Activated CD4-positive, alpha-beta T cell treated with anti-CD3 and anti-CD28 coated beads, Interleukin-2, amount 50 U/mL, for 48 hours (primary cell): ENCODE data around the gene GLUL.
"Not testable (repeated sequence)": the region's sequence is repeated elsewhere in the genome, so short reads cannot be mapped to it uniquely, and the experiment has no call there.

Source experiments
- DNase-seq, 2 experiments: peaks; one replicate each; pipeline ENCODE4 v3.0.0-alpha.2; 2020

Gene GLUL

DNA sequence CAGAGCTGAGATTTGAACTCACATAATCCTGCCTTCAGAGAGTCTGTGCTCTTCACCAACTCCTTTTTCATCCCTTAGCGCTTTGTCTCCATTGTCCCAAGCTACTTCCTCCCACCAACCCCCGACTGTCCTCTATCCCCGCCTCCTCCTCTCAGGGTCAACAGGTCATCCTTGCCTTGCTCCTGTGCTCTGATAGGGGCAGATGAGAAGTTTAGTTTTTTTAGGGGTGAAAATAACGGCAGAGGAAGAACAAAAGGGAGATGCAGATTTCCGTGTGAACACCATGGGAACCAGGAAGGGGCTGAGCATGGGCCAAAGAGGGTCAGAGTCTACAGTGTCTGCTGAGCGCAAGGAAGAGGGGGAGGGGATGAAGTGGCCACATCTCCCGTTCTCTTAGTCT, 31.9 kb downstream of the GLUL start:
- no peak for DNase-seq

DNA sequence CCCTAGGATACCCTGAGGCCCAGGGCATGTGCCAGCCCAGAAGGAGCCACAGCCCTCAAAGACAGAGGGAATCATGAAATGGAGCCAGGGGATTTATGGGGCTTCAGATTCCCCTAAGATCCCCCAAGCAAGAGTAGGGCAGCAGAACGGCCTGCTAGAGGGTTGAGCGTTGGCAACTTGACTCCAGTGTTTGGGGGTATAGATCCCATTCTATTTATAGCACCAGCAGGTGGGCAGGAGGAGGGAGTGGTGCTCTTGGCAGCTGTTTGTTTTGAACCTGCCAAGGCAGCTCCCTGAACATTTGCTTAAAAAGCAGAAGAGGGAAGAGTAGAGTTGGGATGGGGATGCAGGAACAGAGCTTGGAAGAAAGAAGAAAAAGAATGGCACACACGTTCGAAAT, 33.7 kb downstream of the GLUL start:
- DNase-seq = no peak

DNA sequence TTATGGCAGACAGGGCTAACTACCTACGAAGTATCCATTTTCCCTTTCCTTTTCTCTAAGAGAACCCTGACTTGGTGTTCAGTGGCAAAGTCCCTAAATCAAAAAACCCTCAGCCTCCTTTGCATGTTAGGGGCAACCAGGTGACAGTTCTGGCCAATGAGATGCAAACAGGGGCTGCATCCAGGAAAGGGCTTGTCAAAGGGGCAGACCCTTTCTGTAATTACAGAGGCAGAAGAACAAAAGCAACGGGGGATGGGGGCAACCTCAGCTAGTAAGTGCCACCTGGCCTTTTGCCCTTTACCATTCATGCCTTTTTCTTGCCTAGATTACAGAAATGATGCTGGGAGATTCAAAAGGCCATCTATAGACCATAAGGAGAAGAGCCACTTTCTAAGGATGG, 34.4 kb downstream of the GLUL start:
- no peak for DNase-seq

DNA sequence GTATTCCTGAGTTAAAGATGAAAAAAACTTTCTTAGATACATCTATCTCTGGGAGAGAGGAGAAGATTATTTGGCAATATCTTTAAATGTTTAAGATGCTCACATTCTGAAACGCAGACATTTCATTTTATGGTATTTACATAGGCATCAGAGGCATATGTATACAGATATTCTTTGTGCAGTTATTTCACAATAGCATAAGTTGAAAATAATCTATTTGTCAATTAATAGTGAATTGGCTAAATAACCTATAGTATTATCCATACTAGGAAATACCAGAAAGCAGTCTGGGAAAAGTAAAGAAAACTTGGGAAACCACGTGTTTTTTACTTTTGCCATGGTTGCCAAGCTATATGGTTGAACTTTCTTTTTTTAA, 35.9 kb downstream of the GLUL start:
- no peak for DNase-seq

DNA sequence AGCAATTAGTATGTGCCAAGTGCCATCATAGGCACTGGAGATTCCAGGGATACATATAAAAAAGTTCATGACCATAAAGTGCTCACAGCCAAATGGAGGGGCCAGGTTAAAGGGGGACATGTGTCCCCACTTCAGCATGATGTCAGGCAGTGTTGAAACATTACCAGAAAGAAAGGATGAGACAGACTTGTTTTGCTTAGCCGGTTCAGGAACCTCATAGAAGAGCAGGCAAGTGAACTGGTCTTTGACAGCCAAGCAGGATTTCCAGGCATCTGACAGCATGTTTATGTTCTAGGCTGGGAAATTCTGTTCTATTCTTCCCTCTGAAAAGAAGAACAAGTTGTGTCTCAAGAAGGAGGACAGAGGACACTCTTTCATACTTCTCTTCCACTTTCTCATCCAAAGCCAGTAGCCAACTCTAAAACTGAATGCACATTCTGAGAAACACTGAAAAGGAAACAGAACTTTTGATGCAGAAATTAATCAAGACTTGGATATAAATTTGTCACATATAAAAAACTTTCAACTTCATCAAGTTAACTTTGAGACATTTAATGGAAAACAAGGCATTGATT, 39.7 kb downstream of the GLUL start:
- DNase-seq = no peak

DNA sequence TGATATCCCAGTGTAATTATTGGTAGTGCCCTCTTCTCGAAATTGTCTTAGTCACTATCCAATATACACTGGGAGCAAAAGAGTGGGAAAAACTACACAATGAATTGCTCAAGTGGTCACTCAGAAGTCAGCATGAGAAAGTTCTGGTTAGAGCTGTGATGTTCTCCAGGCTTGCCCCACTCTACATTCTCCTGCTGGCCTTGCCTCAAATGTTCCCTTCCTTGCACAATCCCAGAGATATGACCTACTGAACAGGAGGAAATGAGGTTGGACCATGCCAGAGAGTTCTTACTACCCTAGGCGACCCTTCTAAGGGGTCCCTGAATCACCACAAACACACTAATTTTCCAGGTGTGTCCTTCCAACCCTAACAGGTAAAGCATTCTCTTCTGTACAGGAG, 40.8 kb downstream of the GLUL start:
- DNase-seq = no peak

DNA sequence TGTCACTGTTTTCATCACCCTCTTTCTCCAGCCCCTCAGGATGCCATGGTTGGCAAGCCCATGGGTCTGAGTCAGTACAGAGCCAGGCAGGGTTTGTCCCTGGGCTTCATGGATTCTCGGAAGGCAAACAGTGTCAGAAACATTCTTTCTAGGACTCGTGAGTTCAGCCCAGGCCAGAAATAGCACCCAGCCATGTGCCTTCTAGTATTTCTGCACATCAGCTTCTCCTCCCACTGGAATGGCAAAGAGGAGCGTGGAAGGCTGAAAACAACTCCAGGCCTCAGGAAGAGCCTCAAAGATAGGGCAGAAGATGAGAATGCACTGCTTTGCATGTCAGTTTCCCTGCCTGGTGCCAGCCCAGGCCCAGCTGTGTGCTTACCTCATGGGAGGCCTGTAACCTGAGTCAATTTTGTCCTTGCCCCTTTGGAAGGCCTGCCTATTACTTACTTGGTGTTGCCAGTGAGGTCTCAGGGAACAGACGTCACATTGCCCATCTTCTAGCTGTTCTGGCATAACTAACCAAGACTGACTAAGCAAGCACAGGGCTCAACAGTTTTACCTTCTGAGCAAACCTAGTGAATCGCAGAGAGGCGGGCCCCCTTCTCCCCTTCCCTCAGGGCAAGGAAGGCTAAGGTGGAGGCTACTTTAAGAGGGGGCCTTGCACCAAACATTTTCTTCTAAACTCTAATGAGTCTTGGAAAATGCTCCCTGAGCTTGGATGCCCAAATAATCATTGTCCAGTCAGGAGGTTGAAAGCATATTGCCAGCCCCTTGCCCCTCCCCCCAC, 42.4 kb downstream of the GLUL start:
- DNase-seq = no peak

DNA sequence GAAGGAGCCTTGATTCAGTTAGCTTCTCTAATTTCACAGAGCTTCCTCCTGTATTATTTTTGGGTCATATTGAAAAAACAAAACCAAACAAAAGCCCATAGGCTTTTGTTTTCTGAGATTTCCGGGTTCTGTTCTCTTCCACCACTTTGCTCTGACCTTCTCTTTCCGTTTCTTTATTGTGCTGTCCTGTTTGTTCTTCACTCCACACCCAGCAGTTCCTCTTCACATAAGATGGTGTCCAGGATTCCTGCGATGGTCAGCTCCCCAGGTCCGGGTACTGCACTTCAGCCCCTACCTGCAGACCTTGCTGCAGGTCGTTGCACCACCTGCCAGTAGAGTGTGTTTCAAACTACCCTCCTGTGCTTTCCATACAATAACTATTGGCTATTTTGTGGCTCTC, 44.6 kb downstream of the GLUL start:
- DNase-seq = no peak

DNA sequence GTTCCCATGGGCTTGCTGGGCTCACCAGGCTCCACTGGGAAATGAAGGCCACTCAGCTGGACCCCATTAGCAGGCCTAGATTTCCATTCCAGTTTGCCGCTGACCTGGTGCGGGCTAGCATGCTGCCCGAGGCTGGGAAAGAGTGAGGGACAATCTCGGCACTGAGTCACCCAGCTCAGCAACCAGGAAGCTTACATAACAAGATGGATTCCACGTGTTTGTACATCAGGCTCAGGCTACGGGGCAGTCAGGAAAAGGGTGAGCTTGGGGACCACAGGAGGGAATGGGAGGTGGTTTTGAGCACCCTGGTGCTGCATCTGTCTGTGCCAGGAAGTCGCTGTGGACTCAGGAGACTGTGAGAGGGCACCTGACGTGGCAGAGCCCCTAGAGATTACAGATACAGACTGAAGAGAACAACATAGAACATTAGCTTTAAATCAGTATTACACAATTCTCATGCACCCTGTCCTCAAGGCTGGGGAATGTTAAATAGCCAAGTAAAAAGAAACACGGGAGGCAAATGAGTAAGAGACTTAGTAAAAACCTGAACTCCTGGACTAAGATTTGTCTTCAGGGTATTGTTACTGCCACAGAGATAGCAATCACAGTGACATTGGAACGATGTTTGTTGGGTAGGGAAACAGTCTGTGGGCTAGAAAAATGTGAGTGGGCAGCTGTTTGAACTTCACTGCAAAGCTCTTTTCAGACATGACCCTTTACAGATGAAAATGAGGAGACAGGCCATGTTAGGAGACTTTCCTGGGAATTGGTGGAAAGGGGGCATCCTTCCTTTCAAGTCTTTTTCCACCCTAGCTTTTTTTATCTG, 51.1 kb downstream of the GLUL start:
- DNase-seq = no peak

DNA sequence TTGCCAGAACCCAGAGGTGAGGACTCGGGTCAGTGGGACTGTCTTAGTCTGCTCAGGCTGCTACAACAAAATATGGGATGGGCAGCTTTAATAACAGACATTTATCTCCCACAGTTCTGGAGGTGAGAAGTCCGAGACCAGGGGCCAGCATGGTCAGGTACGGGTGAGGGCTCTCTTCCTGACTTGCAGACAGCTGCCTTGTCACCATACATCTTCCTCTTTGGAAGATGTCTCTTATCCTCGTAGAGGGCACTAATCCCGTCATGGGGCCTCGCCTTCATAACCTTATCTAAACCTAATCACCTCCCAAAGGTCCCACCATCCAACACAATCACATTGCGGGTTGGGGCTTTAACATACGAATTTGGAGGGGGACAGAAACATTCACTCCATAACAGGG, 51.9 kb downstream of the GLUL start:
- no peak for DNase-seq

DNA sequence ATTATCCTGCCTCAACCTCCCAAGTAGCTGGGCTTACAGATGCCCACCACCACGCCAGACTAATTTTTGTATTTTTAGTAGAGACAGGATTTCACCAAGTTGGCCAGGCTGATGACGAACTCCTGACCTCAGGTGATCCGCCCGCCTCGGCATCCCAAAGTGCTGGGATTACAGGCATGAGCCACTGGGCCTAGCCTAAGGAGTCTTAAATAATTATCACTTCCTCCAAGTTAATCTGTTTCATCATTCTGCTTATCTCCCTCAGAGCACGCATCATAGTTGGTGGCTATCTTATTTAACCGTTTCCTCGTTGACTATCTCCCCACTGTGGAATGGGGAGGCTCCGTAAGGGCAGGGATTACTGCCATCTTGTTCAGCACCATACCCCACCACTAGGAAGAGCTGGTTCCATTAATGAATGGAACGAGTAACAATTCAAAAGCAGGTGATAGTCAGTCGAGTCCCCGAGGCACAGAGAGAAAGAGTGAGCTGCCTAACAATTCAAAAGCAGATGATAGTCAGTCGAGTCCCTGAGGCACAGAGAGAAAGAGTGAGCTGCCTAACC, 52.7 kb downstream of the GLUL start:
- DNase-seq = no peak

DNA sequence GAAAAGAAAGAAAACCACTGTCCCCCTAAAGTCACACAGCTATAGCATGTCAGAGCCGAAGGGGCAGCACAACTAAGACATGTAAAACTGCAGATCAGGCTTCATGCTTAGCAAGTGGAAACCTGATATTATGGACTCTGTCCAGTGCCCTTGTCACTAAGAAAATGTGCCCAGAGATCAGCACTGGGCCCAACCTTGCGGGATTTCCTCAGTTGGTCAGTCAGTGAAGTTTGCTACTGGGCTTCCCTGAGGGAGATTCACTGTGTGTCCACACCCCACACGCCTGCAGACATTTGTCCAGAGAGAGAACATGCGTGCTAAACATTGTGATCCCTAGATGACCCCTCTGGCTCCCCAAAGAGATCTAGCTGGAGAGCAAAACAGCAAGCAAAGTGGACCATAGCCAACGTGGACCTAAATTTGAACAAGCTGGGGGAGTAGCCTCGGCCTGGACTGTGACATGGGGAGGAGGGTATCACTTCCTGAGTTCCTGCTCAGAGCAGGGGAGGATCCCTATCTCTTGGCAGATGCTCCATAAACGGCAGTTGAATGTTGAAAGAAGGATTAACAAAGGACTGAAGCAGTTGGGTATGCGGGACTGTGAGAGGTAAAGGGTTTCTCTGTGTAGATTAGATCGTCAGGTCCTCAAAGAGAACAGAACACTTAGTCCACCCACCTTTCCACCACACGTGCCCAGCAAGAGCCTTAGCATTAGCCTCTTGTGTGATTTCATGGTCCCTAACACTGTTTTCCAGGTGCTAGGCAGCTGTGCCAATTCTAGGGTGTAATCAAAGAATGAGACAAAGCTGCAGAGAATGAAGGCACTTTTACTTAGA, 53.6 kb downstream of the GLUL start:
- DNase-seq = no peak

DNA sequence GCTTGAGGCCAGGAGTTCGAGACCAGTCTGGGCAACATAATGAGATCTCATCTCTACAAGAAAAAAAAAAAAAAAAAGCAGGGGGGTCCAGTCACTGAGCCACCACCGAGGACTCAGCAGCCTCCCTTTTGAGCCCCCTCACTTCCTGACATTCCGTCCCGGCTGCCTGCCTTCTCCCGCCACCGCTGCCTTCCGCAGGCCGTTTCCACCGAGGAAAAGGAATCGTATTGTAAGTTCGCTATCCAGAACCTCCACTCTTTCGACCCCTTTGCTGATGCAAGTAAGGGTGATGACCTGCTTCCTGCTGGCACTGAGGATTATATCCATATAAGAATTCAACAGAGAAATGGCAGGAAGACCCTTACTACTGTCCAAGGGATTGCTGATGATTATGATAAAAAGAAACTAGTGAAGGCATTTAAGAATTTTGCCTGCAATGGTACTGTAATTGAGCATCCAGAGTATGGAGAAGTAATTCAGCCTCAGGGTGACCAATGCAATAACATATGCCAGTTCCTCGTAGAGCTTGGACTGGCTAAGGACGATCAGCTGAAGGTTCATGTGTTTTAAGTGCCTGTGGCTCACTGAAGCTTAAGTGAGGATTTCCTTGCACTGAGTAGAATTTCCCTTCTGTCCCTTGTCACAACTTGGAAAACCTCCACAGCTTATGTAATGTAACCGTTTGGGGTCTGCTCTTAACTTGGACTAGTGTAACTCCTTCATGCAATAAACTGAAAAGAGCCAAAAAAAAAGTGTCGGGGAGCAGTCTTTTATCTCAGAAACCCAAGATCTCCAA, 55.6 kb downstream of the GLUL start:
- no peak for DNase-seq

DNA sequence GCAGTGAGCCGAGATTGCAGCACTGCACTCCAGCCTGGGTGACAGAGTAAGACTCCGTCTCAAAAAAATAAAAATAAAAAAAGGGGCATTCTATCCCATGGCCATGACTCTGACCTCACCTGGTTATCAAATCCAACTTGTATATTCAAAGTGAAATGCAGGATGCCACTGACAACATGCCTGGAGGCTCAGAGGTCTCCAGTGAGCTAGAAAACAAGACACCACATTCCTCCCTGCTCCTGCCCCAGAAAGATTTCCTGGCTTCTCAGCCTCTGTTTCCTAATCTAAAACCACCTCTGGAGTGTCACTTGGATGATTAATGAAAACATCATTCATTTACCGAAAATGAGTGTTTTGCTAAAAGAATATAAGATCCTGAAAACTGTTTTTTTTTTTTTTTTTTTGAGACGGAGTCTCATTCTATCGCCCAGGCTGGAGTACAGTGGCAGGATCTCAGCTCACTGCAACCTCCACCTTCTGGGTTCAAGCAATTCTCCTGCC, 58.5 kb downstream of the GLUL start:
- not testable (repeated sequence) for DNase-seq

DNA sequence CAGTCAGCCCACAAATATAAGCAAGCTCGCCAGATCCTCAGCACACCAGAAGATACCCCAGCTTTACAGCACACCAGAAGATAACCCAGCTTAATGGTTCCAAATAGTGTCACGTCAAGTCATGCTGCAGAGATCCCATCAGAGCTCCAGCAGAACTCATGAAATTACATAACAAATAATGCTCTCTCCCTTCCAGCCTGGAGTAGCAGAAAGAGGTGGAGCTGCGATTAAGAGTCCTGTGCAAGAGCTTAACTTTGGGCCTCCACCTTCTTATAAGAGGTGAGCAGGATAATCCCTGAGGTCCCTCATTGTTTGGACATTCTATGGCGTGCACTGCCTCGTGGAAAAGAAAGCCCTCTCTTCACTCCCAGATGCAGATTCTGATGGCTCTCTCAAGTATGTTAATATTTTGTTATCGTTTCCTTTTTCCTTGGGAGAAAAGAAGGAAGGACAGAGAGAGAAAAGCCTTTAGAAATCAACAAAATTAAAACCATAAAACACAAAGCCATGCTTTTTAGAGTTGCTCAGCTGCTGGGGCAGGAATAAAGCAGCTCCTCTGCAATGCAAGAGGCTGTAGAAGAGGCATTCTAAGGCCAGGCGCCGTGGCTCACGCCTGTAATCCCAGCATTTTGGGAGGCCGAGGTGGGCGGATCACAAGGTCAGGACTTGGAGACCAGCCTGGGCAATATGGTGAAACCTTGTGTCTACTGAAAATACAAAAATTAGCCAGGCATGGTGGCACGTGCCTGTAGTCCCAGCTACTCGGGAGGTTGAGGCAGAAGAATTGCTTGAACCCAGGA, 59.1 kb downstream of the GLUL start:
- DNase-seq = no peak
